Type B pancreatic cell (in vitro differentiated cells): Measurements from ENCODE around the gene LSS. TPM values are rescaled to one million over a fixed set of nuclear protein-coding genes. Genes with fewer than 3 reads are reported as not detected.

ENCODE experiments used
- DNase-seq: peaks from one replicate; pipeline ENCODE4 v3.0.0; 2021; ENCODE audit warnings: mixed read lengths; ENCODE audit not compliant: unreplicated experiment; ENCODE audit errors: extremely low spot score
- H3K27ac Mint-ChIP-seq: 2 replicates; pipeline ENCODE4 v1.8.0; 2021; ENCODE audit warnings: mild to moderate bottlenecking, mixed read lengths
- H3K27me3 Mint-ChIP-seq: 2 replicates; pipeline ENCODE4 v1.8.0; 2021; ENCODE audit warnings: mixed read lengths
- H3K36me3 Mint-ChIP-seq: 2 replicates; pipeline ENCODE4 v1.8.0; 2021; ENCODE audit warnings: mixed read lengths
- H3K4me1 Mint-ChIP-seq: one replicate; pipeline ENCODE4 v1.8.0; 2021; ENCODE audit warnings: mixed read lengths; ENCODE audit not compliant: unreplicated experiment
- H3K4me3 Mint-ChIP-seq: 2 replicates; pipeline ENCODE4 v1.8.0; 2021; ENCODE audit warnings: mild to moderate bottlenecking, mixed read lengths
- H3K9me3 Mint-ChIP-seq: 2 replicates; pipeline ENCODE4 v1.8.0; 2021; ENCODE audit warnings: mixed read lengths
- CTCF ChIP-seq: fragments of 200-600 bp; sonication (generic); conservative IDR thresholded peaks from 2 replicates; pipeline ENCODE4 v1.5.0; 2021; ENCODE audit warnings: antibody characterized with exemption, mild to moderate bottlenecking
- total RNA-seq: library from RNA; stranded (reverse); gene quantifications from 2 replicates; pipeline ENCODE4 v1.2.1, GENCODE V29; 2021; ENCODE audit warnings: low replicate concordance

The LSS gene
- total RNA-seq, 1 donor from 2014 or later = 70.2 TPM

GRCh38 chr21:46165098-46165497 is 63.5 kb downstream of the LSS start:
- Mint-ChIP-seq H3K4me1 (no peaks in the 10 kb centered on the region), H3K9me3 (no peaks in the 10 kb centered on the region), H3K36me3 (peaks cover 13% of the 10 kb centered on the region), H3K27me3 (no peaks in the 10 kb centered on the region), H3K27ac (no peak overlapping the region), H3K4me3 (no peak overlapping the region)
- no peak for DNase-seq
- TF ChIP-seq CTCF = no peak

- no peak for DNase-seq
- no peaks in the 10 kb centered on the region for H3K9me3 Mint-ChIP-seq
- no peak overlapping the region for H3K27ac Mint-ChIP-seq
- H3K36me3 Mint-ChIP-seq = peaks cover 13% of the 10 kb centered on the region
- H3K4me1 Mint-ChIP-seq = no peaks in the 10 kb centered on the region
- no peaks in the 10 kb centered on the region for H3K27me3 Mint-ChIP-seq
- no peak overlapping the region for H3K4me3 Mint-ChIP-seq
- TF ChIP-seq CTCF = no peak
These were observed 65.2 kb downstream of the LSS start for GRCh38 chr21:46163380-46163779.

DNA sequence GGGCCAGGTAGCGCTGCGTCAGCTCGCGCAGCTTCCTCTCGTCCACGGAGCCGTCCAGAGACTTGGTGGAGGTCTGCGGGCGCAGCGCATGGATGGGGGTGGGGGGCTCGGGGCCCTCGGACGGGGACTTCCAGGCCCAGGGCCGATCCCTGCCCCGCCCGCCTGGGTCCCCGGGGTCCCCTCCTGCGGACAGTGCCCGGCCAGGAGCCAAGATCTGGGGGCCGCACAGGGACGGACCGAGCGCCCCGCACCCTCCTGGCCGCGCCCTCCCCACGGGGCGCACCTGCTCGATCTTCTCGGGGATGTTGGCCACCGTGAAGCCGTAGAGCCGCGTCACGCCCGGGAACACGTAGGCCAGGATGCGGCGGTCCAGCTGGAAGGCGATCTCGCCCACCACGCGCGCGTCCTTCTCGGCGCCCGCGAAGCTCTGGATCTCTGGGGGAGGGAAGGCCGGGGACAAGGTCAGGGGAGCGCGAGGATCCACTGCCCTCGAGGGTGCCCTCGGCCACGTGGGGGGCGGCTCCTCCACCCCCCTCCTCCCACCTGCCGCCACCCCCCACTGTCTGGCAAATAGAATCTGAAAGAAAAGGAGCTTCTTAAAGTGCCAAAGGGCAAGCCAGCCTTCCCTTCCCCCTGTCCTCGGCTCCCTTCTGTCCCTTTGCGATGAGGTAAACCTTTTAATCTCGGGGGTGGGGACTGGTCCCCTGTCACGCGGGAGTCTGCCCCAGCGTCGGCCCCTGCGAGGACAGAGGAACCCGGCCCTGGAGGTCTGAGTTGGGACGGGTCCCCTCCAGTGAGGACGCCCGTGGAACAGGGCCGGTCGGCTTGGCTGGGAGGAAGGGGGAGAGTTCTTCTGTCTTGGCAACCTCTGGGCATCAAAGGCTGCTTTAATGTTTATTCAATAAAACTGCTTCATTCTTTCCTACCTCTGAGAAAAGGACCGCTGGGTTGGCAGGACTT is 66.7 kb downstream of the LSS start:
- peak; percentile 66 for DNase-seq
- Mint-ChIP-seq H3K4me1 (no peaks in the 10 kb centered on the region), H3K4me3 (no peak overlapping the region), H3K27ac (no peak overlapping the region), H3K36me3 (peaks cover 13% of the 10 kb centered on the region), H3K9me3 (no peaks in the 10 kb centered on the region), H3K27me3 (no peaks in the 10 kb centered on the region)
- TF ChIP-seq CTCF = no peak

DNA sequence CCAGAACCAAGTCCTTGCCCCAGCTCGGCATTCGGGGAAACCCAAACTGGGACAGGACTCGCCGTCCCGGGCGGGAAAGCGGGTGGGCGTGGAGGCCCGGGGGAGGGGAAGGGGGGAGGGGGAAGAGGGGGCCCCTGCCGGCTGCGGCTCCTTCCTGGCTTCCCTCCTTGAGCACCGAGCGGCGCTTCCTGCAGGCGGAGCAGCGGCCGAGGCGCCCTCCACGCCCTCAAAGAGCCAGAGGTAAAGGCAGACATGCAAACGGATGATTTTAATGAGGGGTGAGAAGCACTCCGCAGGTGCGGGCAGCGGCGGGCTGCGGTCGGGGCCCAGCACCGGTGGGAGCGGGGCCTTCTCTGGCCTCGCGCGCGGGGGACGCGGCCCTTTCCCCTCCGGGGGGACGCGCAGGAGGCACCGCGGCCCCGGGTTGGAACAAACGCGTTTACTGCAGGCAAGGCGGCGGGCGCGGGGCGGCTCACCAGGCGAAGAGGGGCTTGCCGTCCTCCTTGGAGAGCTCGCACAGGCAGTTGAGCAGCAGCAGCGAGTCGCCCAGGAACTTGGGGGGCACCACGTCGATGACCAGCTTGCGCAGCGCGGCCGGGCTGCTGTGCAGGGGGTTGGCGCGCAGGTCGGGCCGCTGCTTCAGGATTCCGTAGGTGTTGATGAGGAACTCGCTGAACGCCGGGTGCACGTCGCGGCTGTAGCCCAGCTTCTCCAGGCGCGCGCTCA is 67.5 kb downstream of the LSS start:
- peak; percentile 68 for DNase-seq
- Mint-ChIP-seq H3K9me3 (no peaks in the 10 kb centered on the region), H3K27ac (no peak overlapping the region), H3K4me3 (no peak overlapping the region), H3K4me1 (no peaks in the 10 kb centered on the region), H3K36me3 (peaks cover 13% of the 10 kb centered on the region), H3K27me3 (no peaks in the 10 kb centered on the region)
- TF ChIP-seq CTCF = no peak

GRCh38 chr21:46160657-46160906 is 68.0 kb downstream of the LSS start:
- Mint-ChIP-seq H3K4me3 (no peak overlapping the region), H3K27ac (no peak overlapping the region), H3K9me3 (no peaks in the 10 kb centered on the region), H3K36me3 (peaks cover 13% of the 10 kb centered on the region), H3K4me1 (no peaks in the 10 kb centered on the region), H3K27me3 (no peaks in the 10 kb centered on the region)
- TF ChIP-seq CTCF = no peak
- DNase-seq = no peak
